Osteoblast (primary cell): Measurements from ENCODE around the gene SLC11A1. TPM values are rescaled to one million over a fixed set of nuclear protein-coding genes. Genes with fewer than 3 reads are reported as not detected.

ENCODE experiments used
- DNase-seq: peaks from one replicate; pipeline ENCODE4 v3.0.0; 2011; ENCODE audit warnings: low spot score, mixed read lengths; ENCODE audit not compliant: insufficient read length; ENCODE audit errors: missing footprints
- H2AFZ ChIP-seq: 2 replicates; pipeline ENCODE4 v1.6.0; 2011; ENCODE audit warnings: mild to moderate bottlenecking, low read length
- H3K27ac ChIP-seq: 2 replicates; pipeline ENCODE4 v1.5.1; 2011; ENCODE audit warnings: mild to moderate bottlenecking, low read depth, low read length, moderate library complexity
- H3K27me3 ChIP-seq: 2 replicates; pipeline ENCODE4 v1.6.0; 2012; ENCODE audit warnings: mild to moderate bottlenecking, control low read depth, inconsistent platforms, low read length, moderate library complexity; ENCODE audit not compliant: insufficient read depth
- H3K36me3 ChIP-seq: 2 replicates; pipeline ENCODE4 v1.5.1; 2011; ENCODE audit warnings: mild to moderate bottlenecking, low read length, control low read depth, moderate library complexity; ENCODE audit not compliant: insufficient read depth
- H3K4me1 ChIP-seq: 2 replicates; pipeline ENCODE4 v1.5.1; 2011; ENCODE audit warnings: mild to moderate bottlenecking, low read length, control low read depth, moderate library complexity; ENCODE audit not compliant: insufficient read depth
- H3K4me2 ChIP-seq: 2 replicates; pipeline ENCODE4 v1.6.0; 2011; ENCODE audit warnings: mild to moderate bottlenecking, low read length; ENCODE audit not compliant: insufficient read depth
- H3K4me3 ChIP-seq: fragments of 200-600 bp; sonication (generic); 3 replicates; pipeline ENCODE4 v1.5.1; 2012; ENCODE audit warnings: mild to moderate bottlenecking, low read length, inconsistent platforms; ENCODE audit not compliant: insufficient read depth
- H3K79me2 ChIP-seq: 2 replicates; pipeline ENCODE4 v1.6.0; 2012; ENCODE audit warnings: mild to moderate bottlenecking, low read length, control low read depth, inconsistent platforms; ENCODE audit not compliant: insufficient read depth
- H3K9me3 ChIP-seq: 2 replicates; pipeline ENCODE4 v1.5.1; 2011; ENCODE audit warnings: low read depth, low read length, control low read depth
- H4K20me1 ChIP-seq: 2 replicates; pipeline ENCODE4 v1.6.0; 2012; ENCODE audit warnings: mild to moderate bottlenecking, low read length, control low read depth; ENCODE audit not compliant: insufficient read depth
- CTCF ChIP-seq: IDR thresholded peaks from 2 replicates; pipeline ENCODE4 v1.5.1; 2011; ENCODE audit warnings: mild to moderate bottlenecking, low read depth, low read length, moderate library complexity; ENCODE audit errors: extremely low read depth
- total RNA-seq: library from RNA; depleted of rRNA; stranded (reverse); fragments of >200 nt; gene quantifications from 2 replicates; pipeline ENCODE4 v1.2.3, GENCODE V29; 2012

The SLC11A1 gene
- total RNA-seq, 1 donor: 0.36 TPM

- Histone ChIP-seq H3K4me2 (no peak overlapping the region), H3K4me3 (no peak overlapping the region), H2AFZ (no peak overlapping the region), H3K36me3 (no peaks in the 10 kb centered on the region), H3K4me1 (no peaks in the 10 kb centered on the region), H4K20me1 (no peaks in the 10 kb centered on the region), H3K79me2 (no peaks in the 10 kb centered on the region), H3K9me3 (no peaks in the 10 kb centered on the region), H3K27ac (no peak overlapping the region), H3K27me3 (peaks cover 6% of the 10 kb centered on the region)
- no peak for TF ChIP-seq CTCF
- DNase-seq: peak; percentile 50
Observed at GRCh38 chr2:218429911-218430692, 48.0 kb downstream of the SLC11A1 start.

GRCh38 chr2:218430721-218431120 lies 48.6 kb downstream of the SLC11A1 start:
- Histone ChIP-seq H4K20me1 (no peaks in the 10 kb centered on the region), H3K4me2 (no peak overlapping the region), H3K9me3 (no peaks in the 10 kb centered on the region), H2AFZ (no peak overlapping the region), H3K4me1 (no peaks in the 10 kb centered on the region), H3K79me2 (no peaks in the 10 kb centered on the region), H3K27ac (no peak overlapping the region), H3K27me3 (peaks cover 6% of the 10 kb centered on the region), H3K36me3 (no peaks in the 10 kb centered on the region), H3K4me3 (no peak overlapping the region)
- no peak for TF ChIP-seq CTCF
- DNase-seq: no peak

GRCh38 chr2:218431878-218432277 lies 49.8 kb downstream of the SLC11A1 start:
- Histone ChIP-seq H2AFZ (no peak overlapping the region), H3K4me2 (no peak overlapping the region), H4K20me1 (no peaks in the 10 kb centered on the region)

More at GRCh38 chr2:218431878-218432277, 49.8 kb downstream of the SLC11A1 start:
- no peaks in the 10 kb centered on the region for H3K79me2 ChIP-seq
- DNase-seq: peak; percentile 4
- TF ChIP-seq CTCF: no peak
- H3K9me3 ChIP-seq: no peaks in the 10 kb centered on the region
- H3K36me3 ChIP-seq: no peaks in the 10 kb centered on the region
- H3K27me3 ChIP-seq: peaks cover 6% of the 10 kb centered on the region
- H3K4me1 ChIP-seq: no peaks in the 10 kb centered on the region
- H3K27ac ChIP-seq: no peak overlapping the region
- H3K4me3 ChIP-seq: no peak overlapping the region
